Cerebellar nuclear complex (tissue), 1 donor: Measurements from ENCODE around the gene TMEM69.
"Not testable (repeated sequence)": the region's sequence is repeated elsewhere in the genome, so short reads cannot be mapped to it uniquely, and the experiment has no call there.

Source experiments
- DNase-seq, 2 experiments: peaks; one replicate each; lab custom pipeline; 2025; lab: John Stamatoyannopoulos, UW

Gene TMEM69

GRCh38 chr1:45677751-45678245 is 10.2 kb upstream of the TMEM69 start:
- no peak for DNase-seq

- DNase-seq, result no peak
Measured at GRCh38 chr1:45678489-45678888, 9.5 kb upstream of the TMEM69 start.

DNA sequence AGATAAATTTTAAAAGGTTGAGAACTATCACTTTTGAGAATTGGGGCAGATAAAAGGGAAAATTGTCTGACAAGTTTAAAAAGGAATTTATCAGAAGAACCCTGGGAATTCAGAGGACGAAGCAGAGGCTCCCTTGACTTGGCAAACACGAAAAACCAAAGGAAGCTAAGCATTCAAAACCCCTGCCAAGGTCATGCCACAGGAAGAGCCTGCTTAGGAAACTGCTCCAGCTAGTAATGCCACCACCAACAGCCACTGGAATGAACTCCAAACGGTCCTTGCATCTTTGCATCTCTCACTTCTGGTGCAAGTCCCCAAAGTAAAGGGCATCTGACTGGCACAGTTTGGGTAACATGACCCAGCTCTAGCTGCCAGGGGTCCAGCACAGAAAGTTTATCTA is 8.9 kb upstream of the TMEM69 start:
- no peak for DNase-seq

- DNase-seq, result no peak
Measured at GRCh38 chr1:45682942-45683341, 5.0 kb upstream of the TMEM69 start.

- no peak for DNase-seq
Measured at GRCh38 chr1:45684402-45684801, 3.6 kb upstream of the TMEM69 start.

GRCh38 chr1:45685308-45686014 is 2.5 kb upstream of the TMEM69 start:
- DNase-seq, result no peak

GRCh38 chr1:45686015-45686287 is 2.0 kb upstream of the TMEM69 start:
- no peak for DNase-seq

- DNase-seq, result peak; percentile 79 to 81
Measured at GRCh38 chr1:45686288-45687013, 1.5 kb upstream of the TMEM69 start, which contains the start of gene GPBP1L1. GPBP1L1 (minus strand) TSS chr1:45686533; CDS start chr1:45659087, 27,446 bp downstream.

DNA sequence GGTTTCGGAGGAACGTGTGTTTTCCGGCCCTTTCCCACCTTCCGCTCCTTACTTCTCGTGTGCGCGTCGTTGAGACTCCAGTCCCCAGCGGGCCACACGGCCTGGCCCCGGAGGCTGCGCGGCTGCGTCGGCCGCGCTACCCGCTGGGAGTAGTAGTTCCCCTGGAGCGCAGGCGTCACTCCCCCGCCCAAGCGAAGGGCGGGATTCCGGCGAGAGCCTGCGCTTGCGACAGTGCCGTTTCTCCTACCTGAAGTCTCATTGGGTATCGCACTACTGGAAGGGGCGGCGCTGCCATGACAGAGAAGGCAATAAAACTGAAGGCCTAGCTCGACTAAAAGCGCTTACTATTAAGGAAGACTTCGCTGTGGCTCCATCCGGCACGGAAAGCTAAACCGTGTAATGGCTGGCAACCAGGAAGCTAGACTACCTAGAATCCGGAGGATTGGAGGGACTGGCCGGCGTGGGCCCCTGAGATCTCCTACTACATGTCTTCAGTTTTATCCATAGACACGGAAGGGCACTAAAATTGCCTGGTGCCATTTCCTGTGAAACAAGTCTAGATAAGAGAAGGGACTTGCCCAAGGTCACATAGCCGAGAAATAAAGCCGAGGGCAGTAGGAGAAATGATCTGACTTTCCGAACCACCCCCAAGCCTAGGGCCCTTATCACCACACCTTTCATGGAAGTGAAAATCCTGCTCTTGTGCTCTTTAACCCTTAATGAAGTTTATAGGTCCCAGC is 797 bp upstream of the TMEM69 start:
- DNase-seq, result peak; percentile 82 to 98

DNA sequence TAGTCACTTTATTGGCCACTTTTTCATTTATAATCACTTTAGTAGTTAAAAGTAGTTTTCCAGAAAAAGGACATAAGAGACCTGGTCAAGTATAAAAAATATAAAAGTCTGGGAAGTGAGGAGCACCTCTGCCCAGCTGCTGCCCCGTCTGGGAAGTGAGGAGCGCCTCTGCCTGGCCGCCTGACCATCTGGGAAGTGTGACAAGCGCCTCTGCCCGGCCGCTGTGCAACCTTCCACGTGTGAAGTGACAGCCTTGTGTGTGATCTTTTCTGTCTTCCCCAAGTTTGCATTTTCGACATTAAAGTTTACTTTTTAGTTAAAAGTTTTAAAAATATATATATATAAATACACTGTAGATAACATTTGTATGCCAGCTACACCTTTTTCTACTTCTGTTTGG is 5.8 kb downstream of the TMEM69 start:
- not testable (repeated sequence) for DNase-seq

DNA sequence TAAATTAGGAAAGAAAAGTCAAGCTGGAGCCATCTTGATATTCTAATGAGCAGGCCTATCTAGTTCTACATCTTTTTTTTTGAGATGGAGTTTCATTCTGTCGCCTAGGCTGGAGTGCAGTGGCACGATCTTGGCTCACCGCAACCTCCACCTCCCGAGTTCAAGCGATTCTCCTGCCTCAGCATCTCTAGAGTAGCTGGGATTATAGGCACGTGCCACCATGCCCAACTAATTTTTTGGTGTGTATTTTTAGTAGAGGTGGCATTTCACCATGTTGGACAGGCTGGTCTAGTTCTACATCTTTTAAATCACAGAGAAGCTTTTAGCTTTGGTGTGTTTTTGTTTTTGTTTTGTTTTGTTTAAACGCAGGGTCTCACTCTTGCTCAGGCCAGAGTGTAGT is 6.8 kb downstream of the TMEM69 start:
- DNase-seq, result no peak

DNA sequence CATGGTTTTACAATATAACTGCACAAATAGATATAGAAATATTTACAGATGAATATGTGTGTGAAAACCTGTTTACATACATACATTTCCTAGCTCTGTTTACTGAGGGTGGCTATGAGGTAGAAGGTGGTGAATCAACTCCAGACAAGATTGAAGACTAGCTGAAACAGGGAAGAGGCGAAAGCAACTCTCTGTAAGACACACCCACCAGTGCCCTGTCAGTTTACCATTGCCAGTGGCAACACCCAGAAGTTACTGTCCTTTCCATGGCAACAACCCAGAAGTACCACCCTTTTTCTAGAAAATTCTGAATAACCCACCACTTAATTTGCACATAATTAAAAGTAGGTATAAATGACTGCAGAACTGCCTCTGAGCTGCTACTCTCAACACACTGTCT is 16.7 kb downstream of the TMEM69 start:
- DNase-seq, result no peak

DNA sequence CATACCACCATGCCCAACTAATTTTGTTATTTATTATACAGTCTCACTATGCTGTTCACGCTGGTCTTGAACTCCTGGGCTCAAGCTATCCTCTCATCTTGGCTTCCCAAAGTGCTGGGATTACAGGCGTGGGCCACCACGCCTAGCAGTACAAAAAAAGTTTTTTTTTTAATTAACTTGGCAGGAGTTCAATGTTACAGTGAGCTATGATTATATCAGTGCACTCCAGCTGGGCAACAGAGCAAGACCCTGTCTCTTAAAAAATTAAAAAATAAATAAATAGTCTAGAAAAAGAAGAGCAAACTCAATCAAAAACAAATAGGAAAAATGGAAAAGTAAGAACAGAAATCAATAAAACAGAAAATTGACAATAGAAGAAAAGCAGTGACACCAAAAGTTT is 25.7 kb downstream of the TMEM69 start:
- no peak for DNase-seq

GRCh38 chr1:45716700-45717099 is 28.7 kb downstream of the TMEM69 start:
- DNase-seq, result no peak

- not testable (repeated sequence) for DNase-seq
Measured at GRCh38 chr1:45717386-45717785, 29.4 kb downstream of the TMEM69 start.

DNA sequence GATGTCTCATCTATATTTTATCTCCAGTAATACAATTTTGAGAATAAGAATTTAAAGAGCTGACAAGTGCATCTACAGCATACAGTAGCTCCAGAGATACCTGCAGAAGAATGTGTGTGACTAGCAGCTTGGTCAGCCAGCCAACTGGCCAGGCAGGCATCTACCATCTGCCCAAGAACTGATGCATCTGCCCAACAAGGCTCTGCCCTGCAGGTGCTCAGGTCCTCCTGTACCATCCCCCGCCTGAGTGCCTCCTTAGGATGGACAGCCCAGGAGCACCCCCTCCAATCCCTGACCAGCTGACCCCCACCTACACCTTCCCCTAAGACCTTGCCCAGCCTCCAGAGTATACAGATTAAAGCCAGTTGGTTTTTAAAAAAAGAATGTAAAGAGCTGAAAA is 30.3 kb downstream of the TMEM69 start:
- peak in 1 of 2 experiments; percentile 34 for DNase-seq

GRCh38 chr1:45721207-45721606 is 33.2 kb downstream of the TMEM69 start:
- DNase-seq, result no peak

DNA sequence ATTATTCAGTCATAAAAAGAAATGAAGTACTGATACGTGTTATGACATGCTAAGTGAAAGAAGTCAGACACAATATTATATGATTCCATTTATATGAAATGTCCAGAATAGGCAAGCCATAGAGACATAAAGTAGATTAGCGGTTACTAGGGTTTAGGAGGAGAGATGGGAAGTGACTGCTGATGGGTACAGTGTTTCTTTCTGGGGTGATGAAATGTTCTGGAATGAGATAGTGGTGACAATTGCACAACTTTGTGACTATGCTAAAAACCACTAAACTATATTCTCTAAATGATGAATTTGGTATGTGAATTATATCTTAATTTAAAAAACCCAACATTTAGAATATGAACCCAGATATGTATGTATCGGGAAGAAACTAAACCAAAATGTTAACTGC is 34.8 kb downstream of the TMEM69 start:
- no peak for DNase-seq

DNA sequence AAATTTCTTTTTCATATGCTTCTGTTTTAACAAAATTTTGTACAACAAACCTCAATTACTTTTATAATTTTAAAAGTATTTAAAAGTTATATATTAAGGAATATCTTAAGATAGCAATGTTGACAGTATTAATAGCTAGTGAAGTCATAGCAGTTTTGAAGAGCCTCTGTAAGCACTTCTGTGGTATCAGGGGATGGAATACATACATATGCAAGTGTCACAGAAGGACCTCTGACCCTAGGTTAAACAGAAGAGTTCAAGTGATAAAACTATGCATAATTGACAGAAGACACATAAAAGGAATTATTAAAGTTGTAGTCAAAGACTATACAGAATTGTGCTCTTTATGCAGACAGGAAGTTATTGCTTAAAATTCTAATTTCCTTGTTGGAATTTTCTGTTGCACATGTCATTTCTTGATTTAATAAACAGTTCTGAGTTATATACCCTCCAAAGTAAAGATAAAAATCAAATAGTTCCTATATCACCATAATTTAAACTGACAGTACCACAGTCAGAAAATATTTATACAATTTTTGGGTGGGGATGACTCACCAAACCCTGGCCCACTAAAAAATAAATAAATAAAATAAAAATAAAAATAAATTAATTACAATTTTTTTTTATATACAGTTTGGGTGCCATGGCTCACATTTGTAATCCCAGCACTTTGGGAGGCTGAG is 35.4 kb downstream of the TMEM69 start:
- no peak for DNase-seq

DNA sequence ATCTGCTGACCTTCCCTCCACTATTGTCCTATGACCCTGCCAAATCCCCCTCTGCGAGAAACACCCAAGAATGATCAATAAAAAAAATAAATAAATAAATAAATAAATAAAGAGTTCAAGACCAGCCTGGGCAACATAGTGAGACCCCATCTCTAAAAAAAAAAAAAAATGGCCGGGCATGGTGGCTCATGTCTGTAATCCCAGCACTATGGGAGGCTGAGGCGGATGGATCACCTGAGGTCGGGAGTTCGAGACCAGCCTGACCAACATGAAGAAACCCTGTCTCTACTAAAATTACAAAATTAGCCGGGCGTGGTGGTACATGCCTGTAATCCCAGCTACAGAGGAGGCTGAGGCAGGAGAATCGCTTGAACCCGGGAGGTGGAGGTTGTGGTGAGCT is 38.0 kb downstream of the TMEM69 start:
- DNase-seq, result not testable (repeated sequence)

DNA sequence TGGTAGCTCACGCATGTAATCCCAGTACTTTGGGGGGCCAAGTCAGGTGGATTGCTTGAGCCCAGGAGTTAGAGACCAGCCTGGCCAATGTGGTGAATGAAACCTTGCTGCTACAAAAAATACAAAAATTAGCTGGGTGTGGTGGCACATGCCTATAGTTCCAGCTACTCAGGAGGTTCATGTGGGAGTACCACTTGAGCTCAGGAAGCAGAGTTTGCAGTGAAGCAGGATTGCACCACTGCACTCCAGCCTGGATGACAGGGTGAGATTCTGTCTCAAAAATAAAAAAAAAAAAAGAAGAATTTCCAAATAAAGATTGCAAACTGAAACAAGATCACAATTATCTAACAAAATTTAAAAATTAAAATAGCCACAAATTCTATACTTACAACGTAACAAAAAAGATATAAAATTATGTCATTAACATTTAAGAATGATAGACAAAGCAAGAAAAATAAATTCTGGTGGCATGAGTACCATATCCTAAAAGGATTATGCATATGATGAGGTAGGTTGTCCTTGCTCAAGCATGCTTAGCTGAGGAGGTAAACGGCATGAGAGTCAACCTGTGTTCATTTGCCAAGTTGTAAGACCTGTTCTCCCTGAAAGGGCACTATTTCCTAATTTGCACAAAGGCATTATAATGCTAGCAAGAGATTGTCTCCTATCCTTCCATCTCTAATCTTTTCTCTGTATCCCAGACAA is 42.2 kb downstream of the TMEM69 start:
- no peak for DNase-seq
